Measurements from ENCODE around the gene GNG7.
A peak's percentile ranks its signal among the peaks of the same experiment; 100 is the strongest.
"Not testable (repeated sequence)": the region's sequence is repeated elsewhere in the genome, so short reads cannot be mapped to it uniquely, and the experiment has no call there.

GNG7 gene

DNA sequence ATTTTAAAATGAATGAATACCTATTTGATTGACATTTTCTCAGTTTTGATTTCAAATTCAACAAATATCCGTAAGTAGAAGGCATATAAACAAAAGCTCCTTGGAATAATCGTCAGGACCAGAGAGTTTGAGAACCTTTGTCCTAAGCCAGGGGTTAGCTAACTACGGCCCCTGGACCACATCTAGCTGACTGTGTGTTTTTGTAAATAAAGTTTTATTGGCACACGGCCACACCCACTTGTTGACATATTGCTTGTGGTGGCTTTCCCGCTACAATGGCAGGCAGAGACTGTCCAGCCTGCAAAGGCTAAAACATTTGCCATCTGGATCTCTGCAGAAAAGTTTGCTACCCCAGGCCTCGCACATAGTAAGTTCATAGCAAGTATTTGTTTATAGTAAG is 83.4 kb downstream of the GNG7 start:
- DNase-seq (ENCODE audit: low spot score), result no peak

DNA sequence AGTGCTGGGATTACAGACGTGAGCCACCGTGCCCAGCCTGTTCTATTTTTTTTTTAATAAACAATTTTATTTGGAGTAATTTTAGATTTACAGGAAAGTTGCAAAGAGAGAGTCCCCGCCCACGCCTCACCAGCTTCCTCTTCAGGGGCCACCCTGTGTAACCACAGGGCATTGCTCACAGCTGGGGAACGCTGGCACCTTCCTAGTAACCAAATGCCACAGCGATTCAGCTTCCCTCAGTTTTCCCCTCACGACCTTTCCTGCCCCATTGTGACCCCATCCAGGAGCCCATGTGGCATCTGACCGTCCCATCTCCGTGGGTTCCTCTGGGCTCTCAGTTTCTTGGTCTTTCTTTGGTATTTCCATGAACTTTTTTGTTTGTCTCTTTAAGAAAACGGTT is 83.9 kb downstream of the GNG7 start:
- DNase-seq (ENCODE audit: low spot score), result no peak

DNA sequence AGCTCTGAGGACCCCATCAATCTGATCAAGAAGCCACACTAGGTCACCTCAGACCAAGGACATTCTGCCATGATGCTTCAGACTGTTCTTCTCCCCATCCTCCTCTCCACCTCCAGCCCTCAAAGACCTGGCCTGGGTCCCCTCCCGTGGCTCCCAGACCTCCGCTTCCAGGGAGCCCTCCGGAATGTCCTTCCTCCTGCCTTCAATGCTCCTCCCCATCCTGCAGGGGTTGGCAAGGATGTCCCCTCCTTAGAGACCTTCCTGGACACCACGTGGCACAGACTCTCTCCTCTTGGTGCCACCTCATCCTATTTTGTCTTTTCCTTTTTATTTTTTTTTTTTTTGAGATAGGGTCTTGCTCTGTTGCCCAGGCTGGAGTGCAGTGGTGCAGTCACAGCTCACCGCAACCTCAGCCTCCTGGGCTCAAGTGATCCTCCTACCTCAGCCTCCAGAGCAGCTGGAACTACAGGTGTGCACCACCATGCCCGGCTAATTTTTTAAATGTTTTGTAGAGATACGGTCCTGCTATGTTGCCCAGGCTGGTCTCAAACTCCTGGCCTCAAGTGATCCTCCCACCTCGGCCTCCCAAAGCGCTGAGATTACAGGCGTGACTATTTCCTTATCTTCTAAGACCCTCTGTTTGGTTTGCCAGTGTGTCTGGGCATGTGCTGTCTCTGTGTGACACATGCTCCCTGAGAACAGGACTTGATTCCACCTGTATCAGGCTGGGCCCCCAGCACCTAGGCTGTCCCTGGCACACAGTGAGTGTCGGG is 84.9 kb downstream of the GNG7 start:
- no peak for DNase-seq (ENCODE audit: low spot score)

GRCh38 chr19:2616741-2617392 is 85.6 kb downstream of the GNG7 start:
- DNase-seq (ENCODE audit: low spot score), result no peak

- no peak for DNase-seq (ENCODE audit: low spot score)
Measured at GRCh38 chr19:2615782-2616181, 86.7 kb downstream of the GNG7 start.

DNA sequence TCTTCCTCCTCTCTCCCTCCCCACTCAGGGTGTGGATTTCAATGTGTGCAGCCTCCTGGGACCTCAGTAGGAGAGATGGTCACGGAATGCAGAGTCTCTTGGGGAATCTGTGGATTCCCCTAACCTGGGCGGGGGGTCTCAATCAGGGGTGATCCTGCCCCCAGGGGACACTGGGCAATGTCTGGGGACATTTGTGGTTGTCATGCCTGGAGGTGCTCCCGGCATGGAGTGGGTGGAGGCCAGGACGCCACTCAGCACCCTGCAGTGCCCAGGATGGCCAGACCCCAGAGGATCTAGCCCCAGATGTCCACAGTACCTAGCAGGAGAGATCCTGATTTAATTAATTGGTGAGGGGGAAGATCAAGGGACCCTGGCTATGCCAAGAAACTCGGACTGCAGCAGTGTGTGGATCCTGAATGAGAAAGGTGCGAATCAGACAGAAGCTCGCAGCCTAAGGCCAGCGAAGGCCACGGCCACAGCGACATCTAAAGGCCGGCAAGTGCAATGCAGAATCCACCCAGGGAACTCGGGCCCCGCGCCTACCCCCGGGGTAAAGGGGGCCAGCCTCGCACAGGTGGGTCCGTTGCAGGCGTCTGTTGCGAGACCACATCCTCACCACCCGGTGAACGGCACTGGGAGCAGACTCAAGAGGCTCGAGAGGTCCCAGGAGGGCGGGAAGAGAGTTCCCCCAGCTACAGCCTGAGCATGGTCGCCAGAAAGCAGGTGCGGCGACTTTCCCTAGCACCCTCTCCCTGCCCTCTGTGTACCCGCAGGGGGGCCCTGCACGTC is 88.8 kb downstream of the GNG7 start:
- DNase-seq (ENCODE audit: low spot score), result peak; percentile 61

- DNase-seq (ENCODE audit: low spot score), result no peak
Measured at GRCh38 chr19:2612619-2613249, 89.8 kb downstream of the GNG7 start.

DNA sequence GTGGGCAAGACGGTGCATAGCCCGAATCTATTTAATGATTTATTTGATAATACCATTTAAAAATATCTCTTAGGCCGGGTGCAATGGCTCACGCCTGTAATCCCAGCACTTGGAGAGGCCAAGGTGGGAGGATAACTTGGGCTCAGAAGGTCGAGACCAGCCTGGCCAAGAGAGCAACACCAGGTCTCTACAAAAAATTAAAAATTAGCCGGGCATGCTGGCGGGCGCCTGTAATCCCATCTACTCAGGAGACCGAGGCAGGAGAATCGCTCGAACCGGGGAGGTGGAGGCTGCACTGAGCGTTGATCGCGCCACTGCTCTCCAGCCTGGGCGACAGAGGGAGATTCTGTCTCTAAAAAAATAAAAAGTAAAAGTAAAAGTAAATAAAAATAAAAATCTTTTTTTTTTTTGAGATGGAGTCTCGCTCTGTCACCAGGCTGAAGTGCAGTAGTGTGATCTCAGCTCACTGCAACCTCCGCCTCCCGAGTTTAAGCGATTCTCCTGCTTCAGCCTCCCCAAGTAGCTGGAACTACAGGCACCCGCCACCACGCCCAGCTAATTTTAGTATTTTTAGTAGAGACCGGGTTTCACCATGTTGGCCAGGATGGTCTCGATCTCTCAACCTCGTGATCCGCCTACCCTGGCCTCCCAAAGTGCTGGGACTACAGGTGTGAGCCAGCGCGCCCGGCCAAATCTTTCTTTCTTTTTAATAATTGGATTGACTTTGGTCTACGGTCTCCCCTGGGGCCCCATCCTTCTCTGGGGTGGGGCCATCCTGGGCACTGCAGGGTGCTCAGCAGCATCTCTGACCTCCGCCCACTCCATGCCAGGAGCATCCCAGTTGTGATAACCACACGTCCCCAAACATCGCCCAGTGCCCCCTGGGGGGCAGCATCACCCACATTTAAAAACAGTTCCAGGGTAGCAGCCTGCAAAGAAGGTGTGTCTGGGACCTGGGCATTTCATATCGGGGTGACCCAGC is 90.7 kb downstream of the GNG7 start:
- no peak for DNase-seq (ENCODE audit: low spot score)

GRCh38 chr19:2610637-2611482 is 91.6 kb downstream of the GNG7 start:
- peak; percentile 81 for DNase-seq (ENCODE audit: low spot score)

DNA sequence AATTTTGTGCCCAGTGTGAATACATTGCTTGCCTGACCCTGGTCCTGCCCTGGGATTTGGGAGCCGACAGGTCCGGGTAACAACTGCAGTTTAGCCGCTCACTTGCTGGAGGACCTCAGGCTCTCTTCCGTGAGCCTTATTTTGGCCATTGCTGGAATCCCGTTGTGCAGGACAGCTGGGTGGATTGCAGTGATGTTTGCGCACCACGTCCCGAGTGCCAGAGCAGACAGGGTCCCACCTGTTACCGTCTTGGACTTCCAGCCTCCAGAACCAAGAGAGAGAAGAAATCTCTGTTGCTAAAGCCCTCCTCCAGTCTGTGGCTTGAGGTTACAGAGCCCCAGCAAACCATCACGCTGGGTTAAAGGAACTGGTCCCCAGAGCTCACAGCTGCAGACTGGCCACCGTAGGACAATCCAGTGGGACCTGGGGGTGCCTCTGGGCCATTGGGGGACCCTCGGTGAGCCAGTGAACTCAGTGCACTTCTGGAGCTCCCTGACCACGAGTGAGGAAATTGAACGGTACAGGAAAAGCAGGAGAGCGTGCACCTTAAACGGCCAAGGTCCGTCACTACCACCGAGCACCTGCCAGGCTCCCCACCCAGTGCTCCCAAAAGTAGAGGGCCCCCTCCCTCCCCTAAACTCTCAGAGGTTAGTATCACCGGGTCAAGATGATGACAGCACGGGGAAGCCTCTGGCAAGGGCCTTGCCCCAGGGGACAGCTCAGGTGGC is 92.9 kb downstream of the GNG7 start:
- no peak for DNase-seq (ENCODE audit: low spot score)

GRCh38 chr19:2609034-2609388 is 93.5 kb downstream of the GNG7 start:
- not testable (repeated sequence) for DNase-seq (ENCODE audit: low spot score)

DNA sequence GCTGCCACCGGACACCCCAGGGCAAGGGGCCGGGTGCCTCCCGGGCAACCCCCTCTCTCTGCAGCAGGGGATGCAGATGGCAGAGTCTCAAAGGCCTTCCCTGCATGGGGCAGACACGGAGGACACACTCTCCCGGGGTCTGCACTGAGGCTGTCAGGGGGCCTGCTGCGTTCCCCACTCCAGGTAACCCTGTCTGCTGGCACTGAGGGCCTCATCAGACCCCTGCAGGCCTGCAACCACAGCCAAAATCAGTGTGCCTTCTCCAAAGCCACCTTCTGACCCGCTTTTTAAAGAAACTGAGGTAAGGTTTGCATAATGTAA is 93.9 kb downstream of the GNG7 start:
- no peak for DNase-seq (ENCODE audit: low spot score)

DNA sequence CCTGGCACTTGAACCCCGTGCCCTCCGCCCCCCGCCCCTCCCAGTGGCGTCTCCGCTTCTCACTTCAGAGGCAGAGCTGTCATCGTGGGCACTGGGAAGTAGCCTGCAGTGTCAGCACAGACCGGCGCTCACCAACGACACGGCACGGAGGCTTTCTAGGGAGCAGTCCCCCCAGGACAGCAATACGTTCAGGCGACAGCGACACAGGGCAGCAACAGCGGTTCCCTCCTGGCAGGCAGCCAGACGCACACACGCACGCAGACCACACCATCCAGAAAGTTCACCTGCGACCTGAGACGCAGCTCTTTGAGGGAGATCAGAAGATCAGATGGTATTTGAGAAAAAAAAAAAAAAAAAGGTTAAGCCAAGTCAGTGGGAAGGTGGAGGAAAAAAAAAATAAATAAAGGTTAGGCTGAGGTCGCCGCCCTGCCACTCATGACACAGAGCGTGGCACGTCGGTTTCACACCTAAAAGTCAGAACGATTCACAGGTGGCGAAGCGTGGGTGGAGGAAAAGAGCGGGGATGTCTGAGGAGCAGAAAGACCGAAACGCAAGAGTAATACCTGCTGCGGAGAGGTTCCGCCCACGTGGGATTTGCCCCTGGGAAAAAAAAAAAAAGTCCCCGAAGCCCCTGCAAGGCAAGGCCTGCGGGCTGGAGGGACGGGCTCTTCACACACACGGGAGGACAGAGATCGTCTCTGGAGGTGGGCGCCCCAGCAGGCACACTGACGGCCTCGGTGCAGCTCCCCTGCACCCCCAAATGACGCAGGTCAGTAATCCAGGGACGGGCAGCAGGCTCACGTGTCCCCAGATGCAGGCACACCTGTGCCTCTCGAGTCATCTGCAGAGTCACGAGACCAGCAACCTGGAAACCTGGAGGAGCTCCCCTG is 94.5 kb downstream of the GNG7 start:
- DNase-seq (ENCODE audit: low spot score), result no peak

DNA sequence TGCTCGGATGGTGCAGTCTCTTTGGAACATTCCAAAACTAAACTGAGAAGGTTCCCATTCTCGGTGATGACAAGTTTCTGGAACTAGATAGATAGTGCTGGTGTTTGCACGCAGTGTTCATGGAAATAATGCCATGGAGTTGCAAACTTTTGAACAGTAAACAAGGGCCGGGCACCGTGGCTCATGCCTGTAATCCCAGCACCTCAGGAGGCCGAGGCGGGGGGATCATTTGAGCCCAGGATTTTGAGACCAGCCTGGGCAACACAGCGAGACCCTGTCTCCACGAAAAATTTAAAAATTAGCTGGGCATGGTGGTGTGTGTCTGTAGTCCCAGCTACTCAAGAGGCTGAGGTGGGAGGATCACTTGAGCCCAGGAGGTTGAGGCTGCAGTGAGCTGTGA is 95.7 kb downstream of the GNG7 start:
- DNase-seq (ENCODE audit: low spot score), result not testable (repeated sequence)

GRCh38 chr19:2605889-2606288 is 96.6 kb downstream of the GNG7 start:
- not testable (repeated sequence) for DNase-seq (ENCODE audit: low spot score)

DNA sequence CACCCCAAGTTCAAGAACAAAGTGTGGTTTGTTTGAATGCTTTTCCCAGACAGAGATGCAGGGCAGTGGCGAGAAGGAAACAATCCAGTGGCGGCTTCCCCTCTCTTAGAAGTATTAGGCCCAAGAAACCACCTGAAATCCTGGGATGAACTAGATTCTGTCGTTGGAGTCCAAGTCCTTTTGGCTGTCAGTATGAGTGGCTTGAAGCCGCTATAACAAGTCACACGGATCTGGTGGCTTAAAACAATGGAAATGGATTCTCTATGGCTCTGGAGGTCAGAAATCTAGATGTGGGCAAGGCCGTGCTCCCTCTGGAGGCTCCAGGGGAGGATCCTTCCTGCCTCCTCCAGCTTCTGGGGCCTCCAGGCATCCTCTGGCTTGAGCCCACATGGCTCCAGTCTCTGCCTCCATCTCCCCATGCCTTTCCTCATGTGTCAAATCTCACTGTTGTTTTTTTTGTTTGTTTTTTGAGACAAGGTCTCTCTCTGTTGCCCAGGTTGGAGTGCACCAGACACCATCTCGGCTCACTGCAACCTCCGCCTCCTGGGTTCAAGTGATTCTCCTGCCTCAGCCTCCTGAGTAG is 97.7 kb downstream of the GNG7 start:
- DNase-seq (ENCODE audit: low spot score), result no peak

GRCh38 chr19:2603334-2603733 is 99.2 kb downstream of the GNG7 start:
- DNase-seq (ENCODE audit: low spot score), result no peak

- DNase-seq (ENCODE audit: low spot score), result no peak
Measured at GRCh38 chr19:2602391-2603181, 99.9 kb downstream of the GNG7 start.

All from HuH-7.5 (cell line).